Posterior vena cava (tissue), 2 donors: ENCODE data around the gene HDAC6. TPM values are rescaled to one million over a fixed set of nuclear protein-coding genes. Genes with fewer than 3 reads are reported as not detected.
A peak's percentile ranks its signal among the peaks of the same experiment; 100 is the strongest.

Experiments used
- DNase-seq: peaks from one replicate; pipeline ENCODE4 v3.0.0-alpha.2; 2020; ENCODE audit warnings: low spot score
- intact Hi-C, 2 donors: fragments of 100-400 bp; cut with DNase I; formaldehyde crosslinking; loops; one replicate each; pipeline versions ENCODE4 v1.14.1 to v1.14.2; 2022 to 2023
- total RNA-seq, 2 donors: library from RNA; stranded (reverse); fragmentation: NEBNext Ultra II Directional; extraction: Animal tissue kit (Norgen Biotek cat#: 25700); gene quantifications; one replicate each; pipeline ENCODE4 v1.2.1, GENCODE V29; 2021
- donor health status: DM: yes; HTN: yes; CAD: no.
- donor health status: DM: yes; HTN: yes; CAD: no.

Gene HDAC6
- total RNA-seq, 2 donors from 2014 or later, result 45.4 to 54.3 TPM

GRCh38 chrX:48787505-48788443, 14.1 kb upstream of the HDAC6 start:
- DNase-seq, result peak; percentile 40
- intact Hi-C loops, result no loop called here

DNA sequence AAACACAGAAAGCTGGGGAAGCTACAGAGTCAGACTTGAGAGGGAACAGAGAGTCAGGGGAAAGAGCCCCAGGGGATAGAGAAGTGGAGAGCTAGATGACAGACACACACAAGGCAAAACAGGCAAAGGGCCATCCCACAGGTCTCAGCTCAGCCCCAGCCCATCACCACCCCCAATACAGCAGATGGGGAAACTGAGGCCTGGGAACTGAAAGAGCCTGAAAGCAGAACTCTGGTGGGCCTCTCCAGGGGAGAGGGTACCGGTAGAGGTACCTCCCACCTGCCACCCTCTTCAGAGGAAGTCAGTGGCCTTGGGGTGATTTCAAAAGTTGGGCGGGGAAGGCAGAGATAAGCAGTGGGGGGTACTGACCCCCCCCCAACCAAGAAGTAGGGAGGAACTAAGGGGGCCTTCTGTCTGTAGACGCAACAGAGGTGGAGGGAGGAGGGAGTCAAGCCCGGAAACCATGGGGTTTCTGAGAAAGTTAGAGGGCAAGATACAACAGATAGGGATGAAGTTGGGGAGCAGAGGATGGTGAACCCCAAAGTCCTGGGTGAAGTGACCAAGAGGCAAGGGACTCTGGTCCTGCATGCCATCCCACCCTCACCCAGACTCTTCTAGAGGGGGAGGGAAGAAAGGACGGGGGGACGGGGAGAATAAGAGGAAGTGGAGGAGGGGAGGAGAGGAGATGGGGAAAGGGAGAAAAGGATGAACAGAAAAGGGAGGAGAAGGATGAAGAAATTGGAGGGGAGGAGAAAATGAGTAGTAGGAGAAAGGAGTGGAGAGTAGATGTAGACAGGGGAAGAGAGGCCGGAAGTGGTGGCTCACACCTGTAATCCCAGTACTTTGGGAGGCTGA, 12.3 kb upstream of the HDAC6 start:
- peak; percentile 24 for DNase-seq
- intact Hi-C loops, result no loop called here

DNA sequence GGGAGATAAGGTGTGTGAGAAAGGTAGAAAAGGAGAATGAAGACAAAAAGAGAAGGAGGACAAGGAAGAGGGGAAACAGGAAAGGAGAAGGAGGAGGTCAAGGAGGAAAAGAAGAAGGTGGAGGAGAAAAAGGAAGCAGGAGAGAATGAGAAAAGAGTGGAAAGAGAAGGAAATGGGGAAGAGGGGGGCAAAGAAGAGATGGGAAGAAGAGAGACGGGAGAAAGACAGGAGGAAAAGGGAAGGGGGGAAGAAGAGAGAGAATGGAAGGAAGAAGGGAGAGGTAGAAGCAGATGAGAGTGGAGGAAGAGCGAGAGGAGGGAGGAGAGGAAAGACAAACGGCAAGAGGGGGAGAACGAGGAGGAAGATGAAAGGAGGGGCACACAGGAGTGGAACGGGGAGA, 11.4 kb upstream of the HDAC6 start:
- DNase-seq, result no peak
- intact Hi-C loops, result no loop called here

- intact Hi-C loops, result no loop called here
- DNase-seq, result no peak
Measured at GRCh38 chrX:48791063-48791820, 10.6 kb upstream of the HDAC6 start.

DNA sequence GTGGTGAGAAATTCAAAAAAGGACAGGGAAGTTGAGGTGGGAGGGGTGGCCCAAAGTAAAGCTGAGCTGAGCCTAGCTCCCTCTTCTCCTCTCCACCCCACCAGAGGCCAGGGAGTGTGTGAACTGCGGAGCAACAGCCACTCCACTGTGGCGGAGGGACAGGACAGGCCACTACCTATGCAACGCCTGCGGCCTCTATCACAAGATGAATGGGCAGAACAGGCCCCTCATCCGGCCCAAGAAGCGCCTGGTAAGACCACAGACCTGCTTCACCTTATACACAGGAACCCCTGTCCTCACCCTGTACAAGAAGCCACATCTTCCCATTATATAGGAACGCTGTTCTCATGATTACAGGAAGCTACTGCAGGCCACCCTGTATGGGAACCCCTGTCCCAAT, 9.6 kb upstream of the HDAC6 start:
- no peak for DNase-seq
- intact Hi-C loops, result no loop called here

DNA sequence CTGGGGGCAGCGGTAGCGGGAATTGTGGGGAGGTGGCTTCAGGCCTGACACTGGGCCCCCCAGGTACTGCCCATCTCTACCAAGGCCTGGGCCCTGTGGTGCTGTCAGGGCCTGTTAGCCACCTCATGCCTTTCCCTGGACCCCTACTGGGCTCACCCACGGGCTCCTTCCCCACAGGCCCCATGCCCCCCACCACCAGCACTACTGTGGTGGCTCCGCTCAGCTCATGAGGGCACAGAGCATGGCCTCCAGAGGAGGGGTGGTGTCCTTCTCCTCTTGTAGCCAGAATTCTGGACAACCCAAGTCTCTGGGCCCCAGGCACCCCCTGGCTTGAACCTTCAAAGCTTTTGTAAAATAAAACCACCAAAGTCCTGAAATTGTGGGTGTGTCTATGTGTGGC, 7.9 kb upstream of the HDAC6 start:
- DNase-seq, result no peak
- intact Hi-C loops, result no loop called here

- intact Hi-C loops, result no loop called here
- DNase-seq, result no peak
Measured at GRCh38 chrX:48794340-48794910, 7.4 kb upstream of the HDAC6 start.

- intact Hi-C loops, result no loop called here
- no peak for DNase-seq
Measured at GRCh38 chrX:48794911-48795515, 6.9 kb upstream of the HDAC6 start.

DNA sequence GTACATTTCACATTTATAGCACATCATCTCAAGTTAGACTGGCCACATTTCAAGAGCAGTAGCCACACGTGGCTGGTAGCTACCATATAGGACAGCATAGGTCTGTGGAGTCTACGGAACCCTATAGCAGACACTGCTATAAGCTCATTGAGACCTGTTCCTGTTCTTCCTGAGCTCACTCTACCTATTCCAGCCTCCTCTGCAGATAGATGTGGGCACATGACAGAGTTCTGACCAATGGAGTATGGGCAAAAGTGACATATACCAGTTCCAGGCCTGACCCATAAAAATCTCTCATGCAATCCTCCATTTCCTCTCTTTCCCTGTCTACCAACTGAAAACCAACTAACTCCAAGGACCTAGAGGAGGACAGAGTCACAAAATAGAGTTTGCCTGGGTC, 3.5 kb upstream of the HDAC6 start:
- intact Hi-C loops, result no loop called here
- no peak for DNase-seq

DNA sequence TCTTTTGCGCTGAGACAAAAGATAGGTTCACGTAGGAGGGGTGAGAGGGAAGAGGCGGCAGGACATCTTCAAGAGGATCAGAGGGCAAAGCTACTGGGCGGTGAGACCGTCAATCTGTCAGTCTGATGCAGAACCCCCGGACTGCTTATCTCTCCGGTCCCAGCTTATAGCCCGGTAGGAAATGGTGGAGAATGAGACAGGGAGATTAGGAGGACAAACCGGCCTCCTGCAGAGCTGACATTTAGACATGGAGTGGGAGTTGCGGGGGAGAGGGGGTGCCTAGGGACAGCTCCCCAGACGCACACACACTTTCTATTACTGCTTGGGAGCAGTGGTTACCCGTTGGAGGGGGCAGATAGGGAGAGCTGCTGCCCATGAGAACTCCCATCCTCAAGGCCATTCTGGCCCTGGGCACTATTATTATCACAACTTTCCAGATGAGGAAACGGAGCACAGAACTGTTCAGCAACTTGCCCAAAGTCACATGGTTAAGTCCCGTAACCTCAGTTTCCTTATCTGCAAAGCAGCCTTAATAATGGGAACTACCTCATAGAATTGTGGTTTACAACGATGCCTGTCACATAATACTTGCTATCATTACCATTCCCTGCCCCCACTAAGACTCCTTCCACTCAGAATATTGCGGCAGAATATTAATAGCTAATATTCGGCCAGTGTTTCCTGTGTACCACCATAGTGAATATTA, 1.1 kb upstream of the HDAC6 start:
- intact Hi-C loops, result no loop called here
- DNase-seq, result no peak

- intact Hi-C loops, result no loop called here
- peak; percentile 95 for DNase-seq
Measured at GRCh38 chrX:48802089-48802904, 430 bp downstream of the HDAC6 start.

DNA sequence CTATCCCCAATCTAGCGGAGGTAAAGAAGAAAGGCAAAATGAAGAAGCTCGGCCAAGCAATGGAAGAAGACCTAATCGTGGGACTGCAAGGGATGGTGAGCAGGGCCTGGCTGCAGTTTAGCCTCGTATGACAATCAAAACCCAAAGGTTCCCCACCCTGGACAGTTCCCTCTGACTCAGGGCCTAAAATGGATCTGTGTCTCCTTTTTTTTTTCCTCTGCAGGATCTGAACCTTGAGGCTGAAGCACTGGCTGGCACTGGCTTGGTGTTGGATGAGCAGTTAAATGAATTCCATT, 986 bp downstream of the HDAC6 start:
- intact Hi-C loops, result no loop called here
- no peak for DNase-seq

DNA sequence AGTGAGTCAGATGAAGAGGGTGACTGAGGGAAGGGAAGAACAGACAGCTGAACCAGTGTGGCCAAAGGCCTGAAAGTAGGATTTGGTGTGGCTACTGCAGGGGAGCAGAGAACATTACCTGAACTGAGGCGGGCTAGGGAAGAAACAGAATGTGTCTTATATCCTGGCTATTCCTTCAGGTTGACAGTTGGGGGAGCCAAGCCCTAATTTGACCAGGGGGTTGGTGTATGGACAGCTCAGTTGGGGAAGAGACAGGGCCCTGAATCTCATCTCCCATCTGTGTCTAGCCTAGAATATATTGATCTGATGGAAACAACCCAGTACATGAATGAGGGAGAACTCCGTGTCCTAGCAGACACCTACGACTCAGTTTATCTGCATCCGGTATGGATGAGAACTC, 4.2 kb downstream of the HDAC6 start:
- DNase-seq, result no peak

DNA sequence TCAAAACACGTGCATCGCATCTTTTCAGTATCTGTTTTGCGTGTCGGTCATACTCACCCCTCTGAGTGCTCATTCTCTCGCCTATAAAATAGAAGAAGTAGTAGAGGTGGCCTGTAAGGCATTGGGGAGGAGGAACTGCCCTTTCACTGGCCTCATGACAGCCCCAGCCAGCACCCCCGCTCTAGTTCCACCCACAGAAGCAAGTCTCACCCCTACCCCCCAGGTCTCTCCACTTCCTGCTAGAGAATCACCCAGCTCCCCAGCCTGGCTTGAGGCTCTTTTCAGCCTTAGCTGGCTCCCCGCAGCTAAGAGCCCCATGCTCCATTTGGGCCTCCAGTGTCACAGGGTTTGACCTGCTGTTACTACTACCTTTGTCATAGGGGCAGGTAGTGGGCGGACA, 11.8 kb downstream of the HDAC6 start:
- DNase-seq, result no peak
- intact Hi-C loops, result no loop called here

More for the DNA sequence above, 4.2 kb downstream of the HDAC6 start:
- intact Hi-C loops, result no loop called here

GRCh38 chrX:48814722-48815121, 12.9 kb downstream of the HDAC6 start:
- DNase-seq, result no peak
- intact Hi-C loops, result no loop called here

DNA sequence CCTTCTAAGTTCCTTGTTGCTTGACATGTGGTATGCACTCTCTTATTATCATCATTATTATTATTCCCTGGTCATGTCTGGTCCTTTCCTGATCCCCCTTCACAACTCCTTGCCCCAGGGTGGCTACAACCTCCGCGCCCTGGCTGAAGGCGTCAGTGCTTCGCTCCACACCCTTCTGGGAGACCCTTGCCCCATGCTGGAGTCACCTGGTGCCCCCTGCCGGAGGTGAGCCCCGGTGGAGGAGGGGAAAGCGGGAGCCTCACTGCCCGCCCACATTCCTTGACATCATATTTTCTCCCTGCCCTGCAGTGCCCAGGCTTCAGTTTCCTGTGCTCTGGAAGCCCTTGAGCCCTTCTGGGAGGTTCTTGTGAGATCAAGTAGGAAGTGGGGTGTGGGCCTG, 13.4 kb downstream of the HDAC6 start:
- no peak for DNase-seq
- intact Hi-C loops, result no loop called here

DNA sequence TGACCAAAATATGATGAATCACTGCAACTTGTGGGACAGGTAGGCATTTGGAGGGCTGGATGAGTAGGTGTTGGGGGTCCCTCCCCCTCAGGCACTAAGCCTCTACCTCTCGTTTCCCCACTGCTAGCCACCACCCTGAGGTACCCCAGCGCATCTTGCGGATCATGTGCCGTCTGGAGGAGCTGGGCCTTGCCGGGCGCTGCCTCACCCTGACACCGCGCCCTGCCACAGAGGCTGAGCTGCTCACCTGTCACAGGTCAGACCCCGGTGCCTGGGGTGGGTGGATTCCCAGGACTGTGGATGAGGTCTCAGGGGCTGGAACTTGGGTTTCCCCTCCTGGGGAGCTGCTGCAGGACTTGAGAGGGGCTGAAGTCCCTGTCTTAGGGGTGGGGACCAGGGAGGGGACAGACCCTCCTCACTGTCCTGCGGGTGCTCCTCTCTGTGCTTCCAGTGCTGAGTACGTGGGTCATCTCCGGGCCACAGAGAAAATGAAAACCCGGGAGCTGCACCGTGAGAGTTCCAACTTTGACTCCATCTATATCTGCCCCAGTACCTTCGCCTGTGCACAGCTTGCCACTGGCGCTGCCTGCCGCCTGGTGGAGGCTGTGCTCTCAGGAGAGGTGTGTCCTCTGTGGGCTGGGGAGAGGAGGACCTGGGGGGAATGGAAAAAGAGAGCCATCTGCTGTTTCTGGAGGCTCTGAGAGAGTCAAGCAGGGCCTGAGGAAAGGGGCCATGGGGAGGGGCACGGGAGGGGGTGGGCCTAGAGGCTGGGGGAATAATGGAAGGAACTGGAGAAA, 14.3 kb downstream of the HDAC6 start:
- no peak for DNase-seq

More for the DNA sequence above, 14.3 kb downstream of the HDAC6 start:
- intact Hi-C loops, result no loop called here
